Kidney (tissue), 14 donors: ENCODE results near the gene HOXB3. TPM values are rescaled to one million over a fixed set of nuclear protein-coding genes. Genes with fewer than 3 reads are reported as not detected.

ENCODE experiments used
- DNase-seq, 5 donors: peaks; one replicate each; pipeline ENCODE4 v3.0.0-alpha.2; 2013 to 2020
- FAIRE-seq: peaks from 2 replicates; lab custom pipeline; 2012; peaks lifted over from hg19 to GRCh38; lab: Jason Lieb, UNC
- H3K27ac ChIP-seq, 2 donors: one replicate each; pipeline ENCODE4 v1.7.0; 2013; ENCODE audit warnings: low read depth in 2 of 2, low read length in 2 of 2, inconsistent platforms in 1 of 2
- H3K27me3 ChIP-seq: one replicate; pipeline ENCODE4 v1.7.1; 2013; ENCODE audit warnings: low read length, inconsistent platforms; ENCODE audit not compliant: control insufficient read depth, insufficient read depth
- H3K36me3 ChIP-seq, 3 donors: one replicate each; pipeline versions ENCODE4 v1.7.0 to v1.7.1; 2013; ENCODE audit warnings: low read length in 3 of 3, control low read depth in 1 of 3, inconsistent platforms in 1 of 3; ENCODE audit not compliant: insufficient read depth in 3 of 3, control insufficient read depth in 2 of 3
- H3K4me1 ChIP-seq, 3 donors: one replicate each; pipeline versions ENCODE4 v1.7.0 to v1.7.1; 2013; ENCODE audit warnings: low read length in 3 of 3, inconsistent platforms in 1 of 3, low read depth in 1 of 3; ENCODE audit not compliant: control insufficient read depth in 2 of 3, insufficient read depth in 2 of 3
- H3K4me3 ChIP-seq, 3 donors: one replicate each; pipeline versions ENCODE4 v1.7.0 to v1.8.1; 2013; ENCODE audit warnings: low read length in 3 of 3, control low read depth in 1 of 3, inconsistent platforms in 1 of 3
- H3K9ac ChIP-seq, 3 donors: one replicate each; pipeline versions ENCODE4 v1.7.0 to v1.7.1; 2013; ENCODE audit warnings: low read length in 3 of 3, control low read depth in 1 of 3, inconsistent platforms in 1 of 3
- H3K9me3 ChIP-seq, 3 donors: one replicate each; pipeline versions ENCODE4 v1.7.0 to v1.7.1; 2013; ENCODE audit warnings: low read length in 3 of 3, control low read depth in 1 of 3, inconsistent platforms in 1 of 3; ENCODE audit not compliant: control insufficient read depth in 2 of 3, insufficient read depth in 1 of 3
- intact Hi-C: fragments of 100-400 bp; cut with DNase I; formaldehyde crosslinking; loops from one replicate; pipeline ENCODE4 v1.11.1; 2022
- polyA plus RNA-seq: library from polyadenylated mRNA; stranded (reverse); fragments of 350-450 nt; fragmentation: Illumina TruSeq; extraction: RNeasy Lipid Tissue Mini Kit (QIAGEN cat#74804); gene quantifications from one replicate; pipeline ENCODE4 v1.2.3, GENCODE V29; 2014; ENCODE audit warnings: low read depth, low replicate concordance; ENCODE audit not compliant: insufficient read depth
- total RNA-seq: library from RNA; stranded (reverse); fragmentation: NEBNext Ultra II Directional; extraction: Animal tissue kit (Norgen Biotek cat#: 25700); gene quantifications from one replicate; pipeline ENCODE4 v1.2.1, GENCODE V29; 2021
- TF ChIP-seq, protein P1 (sequence below): IDR thresholded peaks from 3 replicates; pipeline ENCODE4 v1.5.1; 2012; ENCODE audit warnings: mild to moderate bottlenecking, moderate library complexity, borderline replicate concordance; ENCODE audit not compliant: insufficient read depth; ENCODE audit errors: extremely low read depth
- donor health status: control.
- donor health status: control.
- donor health status: control.
- donor health status: control.
- donor health status: control.
- donor health status: DM: yes; HTN: yes; CAD: no.
- donor health status: Normal renal cell carcinoma (clear cell type).

Gene HOXB3
- total and polyA plus RNA-seq, 2 donors from 2014 or later, result 12.1 to 99.0 TPM

DNA sequence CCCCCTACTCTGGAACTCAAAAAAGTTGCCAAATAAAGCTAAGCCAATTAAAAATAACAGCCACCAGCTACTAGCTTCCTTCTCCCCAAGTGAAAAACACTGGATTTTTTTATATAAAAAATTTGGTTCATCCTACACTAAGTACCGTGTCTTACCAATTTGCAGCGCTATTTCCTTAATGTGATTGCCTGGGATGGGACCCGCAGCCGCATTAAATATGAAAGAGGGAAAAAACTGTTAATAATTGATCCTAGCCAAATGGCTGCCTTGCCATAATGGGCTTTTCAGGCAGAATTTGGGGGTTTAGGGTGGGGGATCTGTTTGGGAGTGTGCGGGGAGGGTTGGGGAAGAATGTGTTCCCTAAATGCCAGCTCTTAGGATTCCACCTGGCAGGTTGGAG lies 34.1 kb upstream of the HOXB3 start:
- Histone ChIP-seq H3K36me3 (no peaks in the 10 kb centered on the region), H3K9ac (peak overlapping the region in 2 of 3 donors; percentile 33 to 74), H3K9me3 (no peaks in the 10 kb centered on the region), H3K27ac (peak overlapping the region in 1 of 2 donors; percentile 91), H3K4me1 (peaks cover 0 to 8% (median 0%) of the 10 kb centered on the region in 3 donors), H3K4me3 (peak overlapping the region; percentile 52 to 66 (median 65)), H3K27me3 (peaks cover 50% of the 10 kb centered on the region)
- no peak for DNase-seq
- TF ChIP-seq, protein P1, sequence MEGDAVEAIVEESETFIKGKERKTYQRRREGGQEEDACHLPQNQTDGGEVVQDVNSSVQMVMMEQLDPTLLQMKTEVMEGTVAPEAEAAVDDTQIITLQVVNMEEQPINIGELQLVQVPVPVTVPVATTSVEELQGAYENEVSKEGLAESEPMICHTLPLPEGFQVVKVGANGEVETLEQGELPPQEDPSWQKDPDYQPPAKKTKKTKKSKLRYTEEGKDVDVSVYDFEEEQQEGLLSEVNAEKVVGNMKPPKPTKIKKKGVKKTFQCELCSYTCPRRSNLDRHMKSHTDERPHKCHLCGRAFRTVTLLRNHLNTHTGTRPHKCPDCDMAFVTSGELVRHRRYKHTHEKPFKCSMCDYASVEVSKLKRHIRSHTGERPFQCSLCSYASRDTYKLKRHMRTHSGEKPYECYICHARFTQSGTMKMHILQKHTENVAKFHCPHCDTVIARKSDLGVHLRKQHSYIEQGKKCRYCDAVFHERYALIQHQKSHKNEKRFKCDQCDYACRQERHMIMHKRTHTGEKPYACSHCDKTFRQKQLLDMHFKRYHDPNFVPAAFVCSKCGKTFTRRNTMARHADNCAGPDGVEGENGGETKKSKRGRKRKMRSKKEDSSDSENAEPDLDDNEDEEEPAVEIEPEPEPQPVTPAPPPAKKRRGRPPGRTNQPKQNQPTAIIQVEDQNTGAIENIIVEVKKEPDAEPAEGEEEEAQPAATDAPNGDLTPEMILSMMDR, result no peak
- no peak for FAIRE-seq
- intact Hi-C loops, result no loop called here

DNA sequence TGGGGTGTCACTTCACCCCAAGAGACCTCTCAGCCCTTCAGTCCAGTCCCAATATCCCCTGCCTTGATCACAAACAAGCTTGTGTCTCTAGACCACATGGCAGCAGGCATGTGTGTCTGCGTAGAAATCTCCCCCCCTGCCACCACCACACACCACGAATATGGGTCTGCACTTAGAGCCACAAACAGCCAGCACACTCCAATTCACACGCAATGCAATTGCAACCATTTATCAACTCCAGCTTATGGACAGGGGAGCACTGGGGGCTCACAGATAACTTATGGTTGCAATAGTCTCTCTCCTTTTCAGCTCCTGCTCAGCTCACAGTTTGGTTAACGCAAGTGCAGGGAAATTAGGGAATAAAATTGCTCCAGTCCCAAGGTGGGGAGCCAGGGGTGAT lies 33.5 kb upstream of the HOXB3 start:
- FAIRE-seq (no peak), DNase-seq (peak in 2 of 5 donors; percentile 41 to 48)
- H3K27ac ChIP-seq, result peak overlapping the region; percentile 65 to 89
- peak overlapping the region in 2 of 3 donors; percentile 26 to 31 for H3K4me3 ChIP-seq
- H3K27me3 ChIP-seq, result peaks cover 45% of the 10 kb centered on the region
- H3K9ac ChIP-seq, result peak overlapping the region in 1 of 3 donors; percentile 74
- TF ChIP-seq, protein P1, result no peak
- peaks cover 0 to 8% (median 0%) of the 10 kb centered on the region in 3 donors for H3K4me1 ChIP-seq
- intact Hi-C loops, result no loop called here
- no peaks in the 10 kb centered on the region for H3K36me3 ChIP-seq
- no peaks in the 10 kb centered on the region for H3K9me3 ChIP-seq

DNA sequence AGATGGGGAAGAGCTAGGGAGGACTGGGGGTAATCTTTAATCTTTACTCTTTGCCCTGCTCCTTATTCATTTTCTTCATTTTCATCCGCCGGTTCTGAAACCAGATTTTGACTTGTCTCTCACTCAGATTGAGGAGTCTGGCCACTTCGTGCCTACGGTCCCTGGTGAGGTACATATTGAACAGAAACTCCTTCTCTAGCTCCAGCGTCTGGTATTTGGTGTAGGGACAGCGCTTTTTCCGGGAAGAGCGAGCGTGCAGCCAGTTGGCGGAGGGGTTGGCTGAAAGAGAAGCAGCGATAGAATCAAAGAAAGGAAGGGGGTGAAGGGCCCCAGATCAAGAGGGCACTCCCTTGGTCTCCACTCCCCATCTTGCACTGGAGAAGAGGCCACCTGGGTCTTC lies 32.8 kb upstream of the HOXB3 start:
- Histone ChIP-seq H3K4me1 (peaks cover 0 to 10% (median 0%) of the 10 kb centered on the region in 3 donors), H3K36me3 (no peaks in the 10 kb centered on the region), H3K9me3 (no peaks in the 10 kb centered on the region), H3K4me3 (peak overlapping the region in 1 of 3 donors; percentile 26), H3K27me3 (peaks cover 41% of the 10 kb centered on the region), H3K9ac (no peak overlapping the region), H3K27ac (peak overlapping the region in 1 of 2 donors; percentile 89)
- intact Hi-C loops, result no loop called here
- TF ChIP-seq, protein P1, result no peak
- DNase-seq (peak in 2 of 5 donors; percentile 28 to 41), FAIRE-seq (no peak)
